Panc1 (cell line): Measurements from ENCODE around the gene ARL11. TPM values are rescaled to one million over a fixed set of nuclear protein-coding genes. Genes with fewer than 3 reads are reported as not detected.

Experiments
- ATAC-seq: fragments of 200-7000 bp; cut with Tn5 transposase; 2 replicates; pipeline ENCODE4 v1.9.1; 2020; ENCODE audit warnings: mild to moderate bottlenecking, moderate library complexity
- BruUV-seq: library from RNA; stranded (reverse); fragments of 400-500 nt; replicated peaks from 2 replicates; lab custom pipeline; 2021; lab: Mats Ljungman, UMichigan
- CTCF ChIA-PET: fragments of 300-600 bp; sonication (Branson Sonifier 250); formaldehyde crosslinking; loops from one replicate; lab custom pipeline; 2022; ENCODE audit warnings: antibody characterized with exemption; lab: Charles Lee
- POLR2A ChIA-PET: fragments of 300-600 bp; sonication (Branson Sonifier 250); formaldehyde crosslinking; loops from one replicate; lab custom pipeline; 2022; ENCODE audit warnings: antibody characterized with exemption; lab: Charles Lee
- DNase-seq: peaks from one replicate; pipeline ENCODE4 v3.0.0-alpha.2; 2010; ENCODE audit warnings: low read depth, low spot score
- H3K27ac ChIP-seq: 2 replicates; pipeline ENCODE4 v1.5.1; 2011; ENCODE audit warnings: mild to moderate bottlenecking, low read length, inconsistent platforms
- H3K27me3 ChIP-seq: fragments of 200-500 bp; sonication (Bioruptor generic); 2 replicates; pipeline ENCODE4 v1.6.0; 2014; ENCODE audit warnings: low read length, inconsistent platforms; ENCODE audit not compliant: control insufficient read depth, insufficient read depth
- H3K36me3 ChIP-seq: fragments of 200-500 bp; sonication (Bioruptor generic); 2 replicates; pipeline ENCODE4 v1.5.1; 2014; ENCODE audit warnings: inconsistent platforms, mild to moderate bottlenecking, low read length, moderate library complexity; ENCODE audit not compliant: control insufficient read depth, insufficient read depth
- H3K4me1 ChIP-seq: 2 replicates; pipeline ENCODE4 v1.5.1; 2011; ENCODE audit warnings: inconsistent platforms, mild to moderate bottlenecking, low read length, moderate library complexity; ENCODE audit not compliant: control insufficient read depth, insufficient read depth
- H3K4me3 ChIP-seq, 2 experiments: 2 replicates each; pipeline ENCODE4 v1.5.1; 2011 to 2012; ENCODE audit warnings: low read depth in 2 of 2, low read length in 2 of 2, mild to moderate bottlenecking in 2 of 2, inconsistent platforms in 1 of 2, moderate library complexity in 1 of 2
- H3K9me3 ChIP-seq: fragments of 200-500 bp; sonication (Bioruptor generic); 2 replicates; pipeline ENCODE4 v1.5.1; 2014; ENCODE audit warnings: low read depth, mild to moderate bottlenecking, inconsistent platforms, low read length, moderate library complexity; ENCODE audit not compliant: control insufficient read depth, insufficient read depth
- POLR2AphosphoS5 ChIP-seq: IDR thresholded peaks from 2 replicates; pipeline ENCODE4 v1.6.1; 2012; ENCODE audit warnings: mild to moderate bottlenecking, low read depth, low read length, moderate library complexity
- SIN3A ChIP-seq: IDR thresholded peaks from 2 replicates; pipeline ENCODE4 v1.6.1; 2012; ENCODE audit warnings: low read depth, mild to moderate bottlenecking, low read length, moderate library complexity, borderline replicate concordance; ENCODE audit not compliant: insufficient read depth
- TCF7L2 ChIP-seq: IDR thresholded peaks from 2 replicates; pipeline ENCODE4 v1.6.1; 2011; ENCODE audit warnings: mild to moderate bottlenecking, low read depth, low read length, inconsistent platforms
- in situ Hi-C: cut with HindIII; loops from 2 replicates; pipeline ENCODE4 v1.10.0; 2016; ENCODE audit warnings: low sequenced_read_pairs, low pct_unique_long_range_greater_than_20kb
- intact Hi-C: fragments of 100-400 bp; cut with micrococcal nuclease; formaldehyde crosslinking; loops from one replicate; pipeline ENCODE4 v1.10.0; 2022; ENCODE audit not compliant: unreplicated experiment
- total RNA-seq: library from RNA; stranded (reverse); gene quantifications from one replicate; pipeline ENCODE4 v1.2.1, GENCODE V29; 2021; ENCODE audit not compliant: unreplicated experiment
- TF ChIP-seq, protein P1 (sequence below), 2 experiments: IDR thresholded peaks; 2 replicates each; pipeline ENCODE4 v1.6.1; 2011 to 2012; ENCODE audit warnings: low read depth in 2 of 2, control low read depth in 1 of 2, low read length in 1 of 2, mild to moderate bottlenecking in 1 of 2, moderate library complexity in 1 of 2; ENCODE audit not compliant: insufficient read depth in 1 of 2
- TF ChIP-seq, protein P2 (sequence below): fragments of 450-650 bp; IDR thresholded peaks from 2 replicates; pipeline ENCODE4 v1.5.1; 2017; ENCODE audit warnings: mild to moderate bottlenecking

ARL11 gene
- total RNA-seq, 1 experiment from 2014 or later = not detected

DNA sequence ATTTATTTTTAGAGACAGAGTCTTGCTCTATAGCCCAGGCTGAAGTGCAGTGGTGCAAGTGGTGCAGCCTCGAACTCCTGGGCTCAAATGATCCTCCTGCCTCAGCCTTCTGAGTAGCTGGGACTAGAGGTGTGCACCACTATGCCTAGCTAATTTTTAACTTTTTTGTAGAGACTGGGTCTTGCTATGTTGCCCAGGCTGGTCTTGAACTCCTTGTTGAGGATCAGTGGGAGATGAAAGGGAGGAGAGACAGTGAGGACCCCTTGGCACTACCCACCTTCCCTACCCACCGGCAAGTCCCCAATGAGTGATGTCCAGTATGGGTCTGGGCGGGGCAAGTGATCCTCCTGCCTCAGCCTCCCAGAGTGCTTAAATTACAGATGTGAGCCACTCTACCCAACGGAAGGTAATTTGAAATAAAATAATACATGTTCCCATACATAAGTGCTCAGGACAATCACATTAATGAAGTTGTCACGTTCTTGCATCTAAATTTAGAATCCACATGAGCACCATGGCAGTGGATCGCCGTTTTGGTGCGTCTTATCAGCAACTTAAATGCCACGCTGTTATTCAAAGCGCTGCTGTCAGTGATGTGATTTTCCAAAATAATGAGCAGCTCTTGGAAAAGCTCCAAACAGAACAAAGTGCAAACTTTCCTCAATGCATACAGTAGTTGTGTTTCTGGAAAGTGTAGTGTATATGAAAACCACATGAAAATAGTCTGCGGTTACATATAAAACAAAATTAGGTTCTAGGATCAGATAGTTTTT lies 5.9 kb upstream of the ARL11 start:
- H3K4me1 ChIP-seq = no peaks in the 10 kb centered on the region
- in situ Hi-C loops (no loop called here), intact Hi-C loops (no loop called here)
- CTCF ChIA-PET = no interaction called here
- no peaks in the 10 kb centered on the region for H3K9me3 ChIP-seq
- no peak for ATAC-seq
- no peak for DNase-seq
- no TSS peak for BruUV-seq
- POLR2A ChIA-PET = no interaction called here
- no peak overlapping the region for H3K4me3 ChIP-seq
- H3K36me3 ChIP-seq = no peaks in the 10 kb centered on the region
- TF ChIP-seq POLR2AphosphoS5 = no peak
- TF ChIP-seq SIN3A = no peak
- TF ChIP-seq, protein P1, sequence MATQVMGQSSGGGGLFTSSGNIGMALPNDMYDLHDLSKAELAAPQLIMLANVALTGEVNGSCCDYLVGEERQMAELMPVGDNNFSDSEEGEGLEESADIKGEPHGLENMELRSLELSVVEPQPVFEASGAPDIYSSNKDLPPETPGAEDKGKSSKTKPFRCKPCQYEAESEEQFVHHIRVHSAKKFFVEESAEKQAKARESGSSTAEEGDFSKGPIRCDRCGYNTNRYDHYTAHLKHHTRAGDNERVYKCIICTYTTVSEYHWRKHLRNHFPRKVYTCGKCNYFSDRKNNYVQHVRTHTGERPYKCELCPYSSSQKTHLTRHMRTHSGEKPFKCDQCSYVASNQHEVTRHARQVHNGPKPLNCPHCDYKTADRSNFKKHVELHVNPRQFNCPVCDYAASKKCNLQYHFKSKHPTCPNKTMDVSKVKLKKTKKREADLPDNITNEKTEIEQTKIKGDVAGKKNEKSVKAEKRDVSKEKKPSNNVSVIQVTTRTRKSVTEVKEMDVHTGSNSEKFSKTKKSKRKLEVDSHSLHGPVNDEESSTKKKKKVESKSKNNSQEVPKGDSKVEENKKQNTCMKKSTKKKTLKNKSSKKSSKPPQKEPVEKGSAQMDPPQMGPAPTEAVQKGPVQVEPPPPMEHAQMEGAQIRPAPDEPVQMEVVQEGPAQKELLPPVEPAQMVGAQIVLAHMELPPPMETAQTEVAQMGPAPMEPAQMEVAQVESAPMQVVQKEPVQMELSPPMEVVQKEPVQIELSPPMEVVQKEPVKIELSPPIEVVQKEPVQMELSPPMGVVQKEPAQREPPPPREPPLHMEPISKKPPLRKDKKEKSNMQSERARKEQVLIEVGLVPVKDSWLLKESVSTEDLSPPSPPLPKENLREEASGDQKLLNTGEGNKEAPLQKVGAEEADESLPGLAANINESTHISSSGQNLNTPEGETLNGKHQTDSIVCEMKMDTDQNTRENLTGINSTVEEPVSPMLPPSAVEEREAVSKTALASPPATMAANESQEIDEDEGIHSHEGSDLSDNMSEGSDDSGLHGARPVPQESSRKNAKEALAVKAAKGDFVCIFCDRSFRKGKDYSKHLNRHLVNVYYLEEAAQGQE (IDR thresholded peaks at IDR 0.05; ENCODE audit: insufficient read depth in 1 of 2, low read depth in 2 of 2, low read length in 1 of 2) = no peak
- TF ChIP-seq TCF7L2 = no peak
- TF ChIP-seq, protein P2, sequence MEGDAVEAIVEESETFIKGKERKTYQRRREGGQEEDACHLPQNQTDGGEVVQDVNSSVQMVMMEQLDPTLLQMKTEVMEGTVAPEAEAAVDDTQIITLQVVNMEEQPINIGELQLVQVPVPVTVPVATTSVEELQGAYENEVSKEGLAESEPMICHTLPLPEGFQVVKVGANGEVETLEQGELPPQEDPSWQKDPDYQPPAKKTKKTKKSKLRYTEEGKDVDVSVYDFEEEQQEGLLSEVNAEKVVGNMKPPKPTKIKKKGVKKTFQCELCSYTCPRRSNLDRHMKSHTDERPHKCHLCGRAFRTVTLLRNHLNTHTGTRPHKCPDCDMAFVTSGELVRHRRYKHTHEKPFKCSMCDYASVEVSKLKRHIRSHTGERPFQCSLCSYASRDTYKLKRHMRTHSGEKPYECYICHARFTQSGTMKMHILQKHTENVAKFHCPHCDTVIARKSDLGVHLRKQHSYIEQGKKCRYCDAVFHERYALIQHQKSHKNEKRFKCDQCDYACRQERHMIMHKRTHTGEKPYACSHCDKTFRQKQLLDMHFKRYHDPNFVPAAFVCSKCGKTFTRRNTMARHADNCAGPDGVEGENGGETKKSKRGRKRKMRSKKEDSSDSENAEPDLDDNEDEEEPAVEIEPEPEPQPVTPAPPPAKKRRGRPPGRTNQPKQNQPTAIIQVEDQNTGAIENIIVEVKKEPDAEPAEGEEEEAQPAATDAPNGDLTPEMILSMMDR = no peak
- no peaks in the 10 kb centered on the region for H3K27me3 ChIP-seq
- H3K27ac ChIP-seq = no peak overlapping the region

DNA sequence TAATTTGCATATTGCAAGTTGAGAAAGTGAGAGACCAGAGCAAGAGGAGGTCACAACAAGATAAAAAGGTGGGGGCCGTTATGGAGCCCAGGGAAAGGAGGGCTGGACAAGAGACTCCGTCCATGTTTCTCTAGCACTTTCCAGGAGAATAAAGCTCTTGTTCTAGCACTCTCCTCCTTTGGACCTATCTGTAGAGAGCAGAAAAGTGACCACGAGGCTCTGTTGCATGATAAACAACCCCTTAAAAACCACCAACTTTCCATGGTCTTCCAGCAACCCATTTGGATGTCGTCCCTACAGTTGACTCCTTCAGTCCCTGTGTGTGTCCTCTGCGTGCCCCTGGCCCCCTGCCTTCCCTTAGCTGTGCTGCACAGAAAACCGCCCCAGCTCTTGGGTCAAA lies 4.1 kb upstream of the ARL11 start:
- in situ Hi-C loops (no loop called here), intact Hi-C loops (no loop called here)
- H3K27ac ChIP-seq = no peak overlapping the region
- H3K36me3 ChIP-seq = no peaks in the 10 kb centered on the region
- CTCF ChIA-PET = no interaction called here
- no peaks in the 10 kb centered on the region for H3K9me3 ChIP-seq
- POLR2A ChIA-PET = no interaction called here
- TF ChIP-seq, protein P1 (IDR thresholded peaks at IDR 0.05; ENCODE audit: insufficient read depth in 1 of 2, low read depth in 2 of 2, low read length in 1 of 2) = no peak
- TF ChIP-seq POLR2AphosphoS5 (no peak), SIN3A (no peak), TCF7L2 (no peak)
- TF ChIP-seq, protein P2 = no peak
- DNase-seq (no peak), ATAC-seq (no peak)
- no peaks in the 10 kb centered on the region for H3K4me1 ChIP-seq
- no TSS peak for BruUV-seq
- H3K27me3 ChIP-seq = no peaks in the 10 kb centered on the region
- H3K4me3 ChIP-seq = no peak overlapping the region
